Esophagus squamous epithelium (tissue), 4 donors: ENCODE results near the gene SOD1.

Source experiments
- POLR2A ChIP-seq, 4 donors: fragments of 450-650 bp; IDR thresholded peaks; one replicate each; pipeline ENCODE4 v1.6.1; 2017; ENCODE audit warnings: antibody characterized with exemption in 4 of 4, mild to moderate bottlenecking in 4 of 4, moderate library complexity in 3 of 4
- TF ChIP-seq, protein P1 (sequence below), 6 experiments: fragments of 450-650 bp in 4 of 6; fragments of 200-600 bp in 2 of 6; sonication (generic) in 2 of 6; IDR thresholded peaks; one replicate each; pipeline ENCODE4 v1.5.1; 2016 to 2019; ENCODE audit warnings: antibody characterized with exemption in 6 of 6, mild to moderate bottlenecking in 4 of 6, moderate library complexity in 4 of 6

DNA sequence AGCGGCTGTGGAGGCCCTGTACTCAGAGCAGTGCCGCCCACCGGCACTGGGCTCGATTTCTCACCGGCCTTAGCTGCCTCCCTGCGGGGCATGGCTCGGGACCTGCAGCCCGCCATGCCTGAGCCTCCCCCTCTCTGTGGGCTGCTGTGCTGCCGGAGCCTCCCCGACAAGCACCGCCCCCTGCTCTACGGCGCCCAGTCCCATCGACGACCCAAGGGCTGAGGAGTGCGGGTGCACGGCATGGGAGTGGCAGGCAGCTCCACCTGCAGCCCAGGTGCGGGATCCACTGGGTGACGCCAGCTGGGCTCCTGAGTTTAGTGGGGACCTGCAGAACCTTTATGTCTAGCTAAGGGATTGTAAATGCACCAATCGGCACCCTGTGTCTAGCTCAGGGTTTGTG, 5.2 kb upstream of the SOD1 start:
- TF ChIP-seq POLR2A (IDR thresholded peaks at IDR 0.05) = no peak
- TF ChIP-seq, protein P1, sequence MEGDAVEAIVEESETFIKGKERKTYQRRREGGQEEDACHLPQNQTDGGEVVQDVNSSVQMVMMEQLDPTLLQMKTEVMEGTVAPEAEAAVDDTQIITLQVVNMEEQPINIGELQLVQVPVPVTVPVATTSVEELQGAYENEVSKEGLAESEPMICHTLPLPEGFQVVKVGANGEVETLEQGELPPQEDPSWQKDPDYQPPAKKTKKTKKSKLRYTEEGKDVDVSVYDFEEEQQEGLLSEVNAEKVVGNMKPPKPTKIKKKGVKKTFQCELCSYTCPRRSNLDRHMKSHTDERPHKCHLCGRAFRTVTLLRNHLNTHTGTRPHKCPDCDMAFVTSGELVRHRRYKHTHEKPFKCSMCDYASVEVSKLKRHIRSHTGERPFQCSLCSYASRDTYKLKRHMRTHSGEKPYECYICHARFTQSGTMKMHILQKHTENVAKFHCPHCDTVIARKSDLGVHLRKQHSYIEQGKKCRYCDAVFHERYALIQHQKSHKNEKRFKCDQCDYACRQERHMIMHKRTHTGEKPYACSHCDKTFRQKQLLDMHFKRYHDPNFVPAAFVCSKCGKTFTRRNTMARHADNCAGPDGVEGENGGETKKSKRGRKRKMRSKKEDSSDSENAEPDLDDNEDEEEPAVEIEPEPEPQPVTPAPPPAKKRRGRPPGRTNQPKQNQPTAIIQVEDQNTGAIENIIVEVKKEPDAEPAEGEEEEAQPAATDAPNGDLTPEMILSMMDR (IDR thresholded peaks at IDR 0.05) = no peak
